ENCODE measurements around the gene ZNF563.

Gene ZNF563

DNA sequence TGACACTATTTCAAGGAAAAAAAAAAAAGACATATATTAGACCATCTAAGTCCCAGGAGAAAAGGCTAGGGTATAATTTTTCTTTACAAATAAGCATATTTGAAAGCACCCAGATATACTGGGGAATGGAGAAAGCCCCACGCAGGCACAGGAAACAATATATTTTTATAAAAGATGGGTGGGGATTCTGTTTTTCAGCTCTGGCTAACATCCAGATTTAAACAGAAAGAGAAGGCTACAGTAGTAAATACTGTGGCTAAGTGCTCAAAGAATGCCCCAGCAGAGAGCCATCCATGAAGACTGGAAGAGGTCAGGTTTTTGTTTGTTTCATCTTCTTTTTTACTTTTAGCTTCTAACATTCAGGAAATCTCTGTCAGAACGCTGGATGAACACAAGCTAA, 54.7 kb downstream of the ZNF563 start:
- peaks cover 37% of the 10 kb centered on the region for H4K20me1 ChIP-seq (ENCODE audit: insufficient read depth, low read length, poor library complexity, severe bottlenecking)
- H3K4me1 ChIP-seq (ENCODE audit: insufficient read depth, low read length, poor library complexity, severe bottlenecking), result peaks cover 10% of the 10 kb centered on the region
- H3K9me3 ChIP-seq (ENCODE audit: insufficient read depth, low read depth, low read length), result peaks cover 18% of the 10 kb centered on the region; the same call in 1 of the 2 replicates
- peaks cover 1% of the 10 kb centered on the region for H3K27me3 ChIP-seq (ENCODE audit: insufficient read depth, low read length, poor library complexity, severe bottlenecking)
- peaks cover 82% of the 10 kb centered on the region for H3K79me2 ChIP-seq (ENCODE audit: insufficient read depth, low read length)
- H3K4me3 ChIP-seq (ENCODE audit: low read length, poor library complexity, severe bottlenecking), result no peak overlapping the region
- TF ChIP-seq, protein P1, sequence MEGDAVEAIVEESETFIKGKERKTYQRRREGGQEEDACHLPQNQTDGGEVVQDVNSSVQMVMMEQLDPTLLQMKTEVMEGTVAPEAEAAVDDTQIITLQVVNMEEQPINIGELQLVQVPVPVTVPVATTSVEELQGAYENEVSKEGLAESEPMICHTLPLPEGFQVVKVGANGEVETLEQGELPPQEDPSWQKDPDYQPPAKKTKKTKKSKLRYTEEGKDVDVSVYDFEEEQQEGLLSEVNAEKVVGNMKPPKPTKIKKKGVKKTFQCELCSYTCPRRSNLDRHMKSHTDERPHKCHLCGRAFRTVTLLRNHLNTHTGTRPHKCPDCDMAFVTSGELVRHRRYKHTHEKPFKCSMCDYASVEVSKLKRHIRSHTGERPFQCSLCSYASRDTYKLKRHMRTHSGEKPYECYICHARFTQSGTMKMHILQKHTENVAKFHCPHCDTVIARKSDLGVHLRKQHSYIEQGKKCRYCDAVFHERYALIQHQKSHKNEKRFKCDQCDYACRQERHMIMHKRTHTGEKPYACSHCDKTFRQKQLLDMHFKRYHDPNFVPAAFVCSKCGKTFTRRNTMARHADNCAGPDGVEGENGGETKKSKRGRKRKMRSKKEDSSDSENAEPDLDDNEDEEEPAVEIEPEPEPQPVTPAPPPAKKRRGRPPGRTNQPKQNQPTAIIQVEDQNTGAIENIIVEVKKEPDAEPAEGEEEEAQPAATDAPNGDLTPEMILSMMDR (conservative IDR thresholded peaks at IDR 0.05; ENCODE audit: low read length), result no peak
- no peak for TF ChIP-seq EZH2phosphoT487 (IDR thresholded peaks at IDR 0.05; ENCODE audit: borderline replicate concordance)
- no peak overlapping the region for H2AFZ ChIP-seq (ENCODE audit: low read length)
- no peaks in the 10 kb centered on the region; the same call in 1 of the 2 replicates for H3F3A ChIP-seq (ENCODE audit: low read depth)
- H3K4me2 ChIP-seq (ENCODE audit: low read depth, low read length, poor library complexity, severe bottlenecking), result no peak overlapping the region
- H3K36me3 ChIP-seq (ENCODE audit: insufficient read depth, low read length), result peaks cover 33% of the 10 kb centered on the region
- no peak overlapping the region for H3K9ac ChIP-seq (ENCODE audit: low read depth, low read length, poor library complexity, severe bottlenecking)
- no peaks in the 10 kb centered on the region for H3K9me2 ChIP-seq (replicated peaks; ENCODE audit: low read depth, low read length)

DNA sequence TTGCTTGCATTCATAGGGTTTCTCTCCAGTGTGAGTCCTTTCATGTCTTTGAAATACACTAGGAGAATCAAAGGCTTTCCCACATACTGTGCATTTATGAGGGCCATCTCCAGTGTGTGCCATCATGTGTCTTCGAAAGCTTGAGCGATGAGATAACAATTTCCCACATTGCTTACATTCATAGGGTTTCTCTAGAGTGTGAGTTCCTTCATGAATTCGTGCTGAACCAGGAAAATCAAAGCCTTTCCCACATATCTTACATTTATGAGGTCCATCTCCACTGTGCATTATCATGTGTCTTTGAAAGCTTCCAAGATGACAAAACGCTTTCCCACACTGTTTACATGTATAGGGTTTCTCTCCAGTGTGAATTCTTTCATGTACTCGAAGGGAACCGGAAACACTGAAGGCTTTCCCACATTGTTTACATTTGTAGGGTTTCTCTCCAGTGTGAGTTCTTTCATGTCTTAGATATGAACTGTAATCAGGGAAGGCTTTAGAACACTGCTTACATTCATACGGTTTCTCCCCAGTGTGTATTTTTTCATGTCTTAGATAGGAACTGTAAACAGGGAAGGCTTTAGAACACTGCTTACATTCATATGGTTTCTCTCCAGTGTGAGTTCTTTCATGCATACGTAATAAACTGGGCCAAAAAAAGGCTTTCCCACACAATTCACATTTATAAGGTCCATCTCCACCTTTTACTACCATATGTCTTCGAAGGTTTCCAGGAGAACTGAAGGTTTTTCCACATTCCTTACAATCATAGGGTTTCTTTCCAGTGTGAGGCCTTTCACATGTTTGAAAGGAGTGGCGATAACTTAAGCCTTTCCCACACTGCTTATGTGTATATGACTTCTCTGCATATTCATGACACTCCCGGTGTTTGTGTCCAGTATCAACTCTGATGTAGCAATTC, 60.2 kb downstream of the ZNF563 start:
- H3K9me2 ChIP-seq (replicated peaks; ENCODE audit: low read depth, low read length), result no peaks in the 10 kb centered on the region
- H2AFZ ChIP-seq (ENCODE audit: low read length), result no peak overlapping the region
- H4K20me1 ChIP-seq (ENCODE audit: insufficient read depth, low read length, poor library complexity, severe bottlenecking), result peaks cover 2% of the 10 kb centered on the region
- no peaks in the 10 kb centered on the region for H3F3A ChIP-seq (ENCODE audit: low read depth)
- peaks cover 73% of the 10 kb centered on the region for H3K36me3 ChIP-seq (ENCODE audit: insufficient read depth, low read length)
- H3K4me3 ChIP-seq (ENCODE audit: low read length, poor library complexity, severe bottlenecking), result no peak overlapping the region
- H3K9me3 ChIP-seq (ENCODE audit: insufficient read depth, low read depth, low read length), result peaks cover 44% of the 10 kb centered on the region
- H3K4me2 ChIP-seq (ENCODE audit: low read depth, low read length, poor library complexity, severe bottlenecking), result no peak overlapping the region
- no peak overlapping the region for H3K9ac ChIP-seq (ENCODE audit: low read depth, low read length, poor library complexity, severe bottlenecking)
- H3K27me3 ChIP-seq (ENCODE audit: insufficient read depth, low read length, poor library complexity, severe bottlenecking), result peaks cover 15% of the 10 kb centered on the region
- no peaks in the 10 kb centered on the region for H3K4me1 ChIP-seq (ENCODE audit: insufficient read depth, low read length, poor library complexity, severe bottlenecking)
- no peak for TF ChIP-seq EZH2phosphoT487 (IDR thresholded peaks at IDR 0.05; ENCODE audit: borderline replicate concordance)
- TF ChIP-seq, protein P1 (conservative IDR thresholded peaks at IDR 0.05; ENCODE audit: low read length), result no peak
- H3K79me2 ChIP-seq (ENCODE audit: insufficient read depth, low read length), result peaks cover 28% of the 10 kb centered on the region

DNA sequence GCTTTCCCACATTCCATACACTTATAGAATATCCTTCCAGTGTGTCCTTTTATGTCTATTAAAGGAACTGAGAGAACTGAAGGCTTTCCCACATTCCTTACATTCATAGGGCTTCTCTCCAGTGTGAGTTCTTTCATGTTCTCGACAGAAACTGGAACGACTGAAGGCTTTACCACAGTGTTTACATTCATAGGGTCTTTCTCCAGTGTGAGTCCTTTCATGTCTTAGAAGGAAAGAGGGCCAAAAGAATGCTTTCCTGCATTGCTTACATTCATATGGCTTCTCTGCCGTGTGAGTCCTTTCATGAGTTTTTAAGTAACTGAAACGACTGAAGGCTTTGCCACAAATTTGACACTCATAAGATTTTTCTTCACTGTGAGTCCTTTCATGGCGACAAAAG, 61.0 kb downstream of the ZNF563 start:
- no peak overlapping the region for H2AFZ ChIP-seq (ENCODE audit: low read length)
- no peak overlapping the region for H3K4me2 ChIP-seq (ENCODE audit: low read depth, low read length, poor library complexity, severe bottlenecking)
- H3K27me3 ChIP-seq (ENCODE audit: insufficient read depth, low read length, poor library complexity, severe bottlenecking), result peaks cover 15% of the 10 kb centered on the region
- H3K4me3 ChIP-seq (ENCODE audit: low read length, poor library complexity, severe bottlenecking), result no peak overlapping the region
- H3K9me2 ChIP-seq (replicated peaks; ENCODE audit: low read depth, low read length), result no peaks in the 10 kb centered on the region
- no peaks in the 10 kb centered on the region for H3F3A ChIP-seq (ENCODE audit: low read depth)
- H4K20me1 ChIP-seq (ENCODE audit: insufficient read depth, low read length, poor library complexity, severe bottlenecking), result peaks cover 2% of the 10 kb centered on the region
- peaks cover 20% of the 10 kb centered on the region for H3K79me2 ChIP-seq (ENCODE audit: insufficient read depth, low read length)
- H3K4me1 ChIP-seq (ENCODE audit: insufficient read depth, low read length, poor library complexity, severe bottlenecking), result no peaks in the 10 kb centered on the region
- TF ChIP-seq EZH2phosphoT487 (IDR thresholded peaks at IDR 0.05; ENCODE audit: borderline replicate concordance), result no peak
- TF ChIP-seq, protein P1 (conservative IDR thresholded peaks at IDR 0.05; ENCODE audit: low read length), result no peak
- no peak overlapping the region for H3K9ac ChIP-seq (ENCODE audit: low read depth, low read length, poor library complexity, severe bottlenecking)
- H3K36me3 ChIP-seq (ENCODE audit: insufficient read depth, low read length), result peaks cover 72% of the 10 kb centered on the region
- H3K9me3 ChIP-seq (ENCODE audit: insufficient read depth, low read depth, low read length), result peaks cover 39% of the 10 kb centered on the region
